ENCODE data around the gene CCDC170.

DNA sequence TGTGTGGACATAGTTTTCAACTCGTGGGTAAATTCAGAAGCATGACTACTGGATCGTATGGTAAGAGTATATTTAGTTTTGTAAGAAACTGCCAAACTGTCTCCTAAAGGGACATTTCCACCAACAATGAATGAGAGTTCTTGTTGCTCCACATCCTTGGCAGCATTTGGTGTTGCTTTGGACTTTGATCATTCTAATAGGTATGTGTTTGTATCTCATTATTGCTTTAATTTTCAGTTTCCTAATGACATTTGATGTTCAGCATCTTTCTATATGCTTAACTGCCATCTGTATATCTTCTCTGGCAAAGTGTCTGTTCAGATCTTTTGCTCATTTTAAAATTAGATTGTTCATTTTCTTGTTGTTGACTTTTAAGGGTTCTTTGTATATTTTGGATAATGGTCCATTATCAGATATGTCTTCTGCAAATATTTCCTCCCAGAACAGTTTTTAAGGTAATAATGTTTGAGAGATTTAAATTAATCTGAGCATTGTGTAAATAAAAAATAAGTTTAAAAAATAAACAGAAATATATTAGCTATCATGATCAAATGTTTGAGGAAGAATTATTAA is 138.7 kb downstream of the CCDC170 start:
- TF ChIP-seq POLR2A (IDR thresholded peaks at IDR 0.05; ENCODE audit: low read depth, low read length): no peak
- TF ChIP-seq POLR2AphosphoS5 (IDR thresholded peaks at IDR 0.05; ENCODE audit: low read depth, low read length): no peak
- no peak for TF ChIP-seq TAF1 (IDR thresholded peaks at IDR 0.05; ENCODE audit: borderline replicate concordance, low read depth, low read length)
